ENCODE data around the gene PPME1. TPM values are rescaled to one million over a fixed set of nuclear protein-coding genes. Genes with fewer than 3 reads are reported as not detected.

The PPME1 gene
- total RNA-seq, 1 experiment from 2014 or later = 39.4 TPM

- no CpG with 5 or more reads among the region's 2 CpGs for WGBS (ENCODE audit: extremely low coverage, insufficient read length, low lambda C conversion rate)
- H3K4ac ChIP-seq (ENCODE audit: low read depth, low read length) = no peak overlapping the region
- H3K4me2 ChIP-seq (ENCODE audit: insufficient read depth, insufficient read length, low read length) = no peak overlapping the region
- H2BK20ac ChIP-seq (ENCODE audit: low read depth, low read length, poor library complexity, severe bottlenecking) = no peak overlapping the region
- no peaks in the 10 kb centered on the region for H3K79me1 ChIP-seq (ENCODE audit: insufficient read depth, low read depth, low read length, poor library complexity, severe bottlenecking)
- no peak overlapping the region for H3K18ac ChIP-seq (ENCODE audit: insufficient read length, low read depth, low read length)
- H4K5ac ChIP-seq (ENCODE audit: insufficient read length, low read depth, low read length) = no peak overlapping the region
- H2BK120ac ChIP-seq (ENCODE audit: low read depth, low read length, poor library complexity, severe bottlenecking) = no peak overlapping the region
- H2AK5ac ChIP-seq (ENCODE audit: insufficient read length, low read length) = no peak overlapping the region
- H4K20me1 ChIP-seq (ENCODE audit: control insufficient read depth, insufficient read depth, insufficient read length) = no peaks in the 10 kb centered on the region
- H3K23me2 ChIP-seq (ENCODE audit: insufficient read length, low read depth, low read length, poor library complexity, severe bottlenecking) = no peaks in the 10 kb centered on the region
- H2BK5ac ChIP-seq (ENCODE audit: insufficient read length, low read length) = no peak overlapping the region
- H3K23ac ChIP-seq (ENCODE audit: insufficient read length, low read depth, low read length) = no peak overlapping the region
- Mint-ChIP-seq H3K9me3 (no peaks in the 10 kb centered on the region), H3K36me3 (ENCODE audit: insufficient read depth in 1 of 3, low read depth in 3 of 3) (no peaks in the 10 kb centered on the region), H3K4me1 (no peaks in the 10 kb centered on the region), H3K27ac (no peak overlapping the region), H3K27me3 (ENCODE audit: low read depth) (no peaks in the 10 kb centered on the region), H3K4me3 (no peak overlapping the region)
- H3T11ph ChIP-seq (ENCODE audit: low read length) = no peak overlapping the region
- H4K8ac ChIP-seq (replicated peaks; ENCODE audit: insufficient read length, low read depth, low read length) = no peak overlapping the region
- H3K27ac ChIP-seq (ENCODE audit: insufficient read length, low read depth, low read length) = no peak overlapping the region
- H3K14ac ChIP-seq (ENCODE audit: insufficient read depth, low read length) = no peak overlapping the region
- H3K4me1 ChIP-seq (ENCODE audit: insufficient read depth, low read length) = 0 out of 2 replicates have a peak, but pooled peaks cover 1% of the 10 kb centered on the region
- H3K9me3 ChIP-seq (ENCODE audit: control insufficient read depth, low read depth, low read length) = no peaks in the 10 kb centered on the region
- TF ChIP-seq CTCF (conservative IDR thresholded peaks at IDR 0.05) = no peak
- H3K79me2 ChIP-seq (ENCODE audit: insufficient read depth, low read length) = no peaks in the 10 kb centered on the region
- H3K27me3 ChIP-seq (ENCODE audit: insufficient read depth, low read length) = no peaks in the 10 kb centered on the region
- no peak overlapping the region for H3K56ac ChIP-seq (ENCODE audit: insufficient read length, low read depth, low read length)
- H2BK12ac ChIP-seq (ENCODE audit: insufficient read length, low read depth, low read length) = no peak overlapping the region
- no peak overlapping the region for H2BK15ac ChIP-seq (ENCODE audit: low read depth, low read length)
- no peak overlapping the region for H4K91ac ChIP-seq (ENCODE audit: insufficient read length, low read depth, low read length)
- H3K9ac ChIP-seq (ENCODE audit: extremely low read depth, insufficient read length, low read length) = no peak overlapping the region
- DNase-seq = no peak
- no peak overlapping the region for H2AFZ ChIP-seq (ENCODE audit: low read length)
Measured at GRCh38 chr11:74278103-74278502, 107.0 kb downstream of the PPME1 start.
